ENCODE data around the gene STX7. TPM values are rescaled to one million over a fixed set of nuclear protein-coding genes. Genes with fewer than 3 reads are reported as not detected.

STX7 gene
- total and polyA plus RNA-seq, 8 donors, result 8.6 to 39.3 (median 30.3) TPM

DNA sequence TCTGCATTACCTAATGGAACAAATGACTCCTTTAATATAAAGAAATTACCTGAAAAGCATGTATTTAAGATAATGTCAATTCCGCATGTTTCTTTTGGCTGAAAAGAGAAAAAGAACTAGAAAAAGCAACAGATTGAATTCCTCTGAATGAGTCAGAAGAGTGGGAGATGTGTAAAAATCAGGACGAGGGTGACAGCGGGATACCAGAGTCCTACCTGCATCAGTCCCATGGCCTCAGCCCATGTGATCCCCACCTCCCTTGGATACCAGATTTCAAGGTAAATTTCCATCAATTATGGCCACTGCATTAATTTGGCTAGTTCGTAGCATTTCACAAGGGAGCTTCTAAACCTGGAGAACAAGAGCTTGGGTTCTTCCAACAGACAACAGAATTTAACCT lies 101.6 kb downstream of the STX7 start:
- H3K36me3 ChIP-seq, result no peaks in the 10 kb centered on the region
- no peaks in the 10 kb centered on the region for H3K4me1 ChIP-seq
- no peaks in the 10 kb centered on the region for H3K27me3 ChIP-seq
- peaks cover 0 to 5% (median 0%) of the 10 kb centered on the region in 4 donors for H3K9me3 ChIP-seq
- TF ChIP-seq, protein P1, sequence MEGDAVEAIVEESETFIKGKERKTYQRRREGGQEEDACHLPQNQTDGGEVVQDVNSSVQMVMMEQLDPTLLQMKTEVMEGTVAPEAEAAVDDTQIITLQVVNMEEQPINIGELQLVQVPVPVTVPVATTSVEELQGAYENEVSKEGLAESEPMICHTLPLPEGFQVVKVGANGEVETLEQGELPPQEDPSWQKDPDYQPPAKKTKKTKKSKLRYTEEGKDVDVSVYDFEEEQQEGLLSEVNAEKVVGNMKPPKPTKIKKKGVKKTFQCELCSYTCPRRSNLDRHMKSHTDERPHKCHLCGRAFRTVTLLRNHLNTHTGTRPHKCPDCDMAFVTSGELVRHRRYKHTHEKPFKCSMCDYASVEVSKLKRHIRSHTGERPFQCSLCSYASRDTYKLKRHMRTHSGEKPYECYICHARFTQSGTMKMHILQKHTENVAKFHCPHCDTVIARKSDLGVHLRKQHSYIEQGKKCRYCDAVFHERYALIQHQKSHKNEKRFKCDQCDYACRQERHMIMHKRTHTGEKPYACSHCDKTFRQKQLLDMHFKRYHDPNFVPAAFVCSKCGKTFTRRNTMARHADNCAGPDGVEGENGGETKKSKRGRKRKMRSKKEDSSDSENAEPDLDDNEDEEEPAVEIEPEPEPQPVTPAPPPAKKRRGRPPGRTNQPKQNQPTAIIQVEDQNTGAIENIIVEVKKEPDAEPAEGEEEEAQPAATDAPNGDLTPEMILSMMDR (IDR thresholded peaks at IDR 0.05), result no peak
- no peak for TF ChIP-seq EP300 (IDR thresholded peaks at IDR 0.05)
- TF ChIP-seq POLR2A (IDR thresholded peaks at IDR 0.05), result no peak
- TF ChIP-seq POLR2AphosphoS5 (IDR thresholded peaks at IDR 0.05), result no peak
- no peak for DNase-seq
- no peak overlapping the region for H3K27ac ChIP-seq
- intact Hi-C loops (cut with DNase I; ENCODE audit: low total_unique reads), result no loop called here
- WGBS, 5 donors, result 84 to 90% (median 87%) methylated on average over 4 of the region's 4 CpGs
- no peak overlapping the region for H3K4me3 ChIP-seq

DNA sequence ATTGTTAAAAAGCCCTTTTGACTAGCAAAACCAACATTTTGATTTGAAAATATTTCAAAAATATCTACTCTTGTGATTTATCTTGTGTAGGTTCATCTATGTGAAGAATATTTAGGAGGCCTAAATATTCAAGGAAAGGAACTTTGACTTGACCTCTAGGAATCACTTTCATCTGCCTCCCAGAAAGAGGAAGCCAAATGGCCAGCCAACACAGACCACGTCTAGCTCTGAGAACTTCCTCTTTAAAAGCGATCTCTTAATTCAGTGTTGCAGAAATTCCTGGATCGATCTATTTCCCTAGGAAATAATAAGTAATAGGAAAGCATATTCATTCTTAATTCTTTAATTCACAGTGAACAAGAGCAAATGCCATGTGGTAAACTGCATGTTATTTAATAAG lies 102.1 kb downstream of the STX7 start:
- TF ChIP-seq, protein P1 (IDR thresholded peaks at IDR 0.05), result no peak
- TF ChIP-seq POLR2A (IDR thresholded peaks at IDR 0.05) (no peak), POLR2AphosphoS5 (IDR thresholded peaks at IDR 0.05) (no peak), EP300 (IDR thresholded peaks at IDR 0.05) (no peak)
- no peak overlapping the region for H3K27ac ChIP-seq
- no peaks in the 10 kb centered on the region for H3K27me3 ChIP-seq
- intact Hi-C loops (cut with DNase I; ENCODE audit: low total_unique reads), result no loop called here
- no peaks in the 10 kb centered on the region for H3K36me3 ChIP-seq
- DNase-seq, result no peak
- H3K4me1 ChIP-seq, result no peaks in the 10 kb centered on the region
- WGBS, 5 donors, result 80 to 92% (median 86%) methylated on average over 3 of the region's 3 CpGs
- no peak overlapping the region for H3K4me3 ChIP-seq
- peaks cover 0 to under 1% (median 0%) of the 10 kb centered on the region in 4 donors for H3K9me3 ChIP-seq

DNA sequence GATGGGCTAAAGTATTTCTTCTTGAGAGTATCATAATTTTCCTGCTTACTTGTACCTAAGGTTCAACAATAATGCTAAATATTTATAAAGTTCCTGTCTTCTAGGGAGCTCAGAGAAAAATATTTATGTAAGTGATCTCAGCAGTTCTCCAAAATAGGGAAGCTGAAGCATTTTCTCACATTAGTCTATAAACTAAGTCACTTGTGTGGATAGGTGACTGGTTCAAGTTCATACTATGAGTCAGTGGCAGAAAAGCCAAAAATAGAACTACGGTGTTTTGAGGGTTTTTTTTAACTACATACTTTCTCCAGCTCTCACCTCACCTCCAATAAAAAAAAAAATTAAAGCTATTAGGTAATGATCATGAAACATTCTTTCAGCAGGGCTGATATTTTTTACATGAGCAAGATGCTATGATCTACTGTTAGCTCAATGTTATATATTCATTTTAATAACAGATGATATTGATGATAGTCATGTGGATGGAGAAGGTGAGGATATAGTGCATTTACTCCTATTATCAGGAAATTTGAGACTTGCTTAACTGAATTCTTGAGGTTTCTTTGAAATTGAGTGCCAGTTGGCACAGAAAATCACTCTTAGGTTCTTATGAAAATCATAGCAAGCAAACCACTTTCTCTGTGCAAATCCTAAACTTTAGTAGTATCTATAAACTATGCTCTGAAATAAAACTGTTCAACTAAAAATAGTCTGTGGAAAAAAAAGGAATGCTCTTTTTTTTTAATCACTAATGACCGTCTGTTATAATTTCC lies 107.6 kb downstream of the STX7 start:
- intact Hi-C loops (cut with DNase I; ENCODE audit: low total_unique reads), result no loop called here
- Histone ChIP-seq H3K27me3 (peaks cover 0 to 35% (median 18%) of the 10 kb centered on the region in 3 donors), H3K27ac (no peak overlapping the region), H3K9me3 (no peaks in the 10 kb centered on the region), H3K36me3 (no peaks in the 10 kb centered on the region), H3K4me1 (peaks cover 9 to 16% (median 11%) of the 10 kb centered on the region in 4 donors), H3K4me3 (no peak overlapping the region)
- no peak for DNase-seq
- TF ChIP-seq EP300 (IDR thresholded peaks at IDR 0.05) (no peak), POLR2AphosphoS5 (IDR thresholded peaks at IDR 0.05) (no peak), POLR2A (IDR thresholded peaks at IDR 0.05) (no peak)
- TF ChIP-seq, protein P1 (IDR thresholded peaks at IDR 0.05), result no peak
- 51 to 69% (median 63%) methylated on average over 2 of the region's 2 CpGs for WGBS, 5 donors

DNA sequence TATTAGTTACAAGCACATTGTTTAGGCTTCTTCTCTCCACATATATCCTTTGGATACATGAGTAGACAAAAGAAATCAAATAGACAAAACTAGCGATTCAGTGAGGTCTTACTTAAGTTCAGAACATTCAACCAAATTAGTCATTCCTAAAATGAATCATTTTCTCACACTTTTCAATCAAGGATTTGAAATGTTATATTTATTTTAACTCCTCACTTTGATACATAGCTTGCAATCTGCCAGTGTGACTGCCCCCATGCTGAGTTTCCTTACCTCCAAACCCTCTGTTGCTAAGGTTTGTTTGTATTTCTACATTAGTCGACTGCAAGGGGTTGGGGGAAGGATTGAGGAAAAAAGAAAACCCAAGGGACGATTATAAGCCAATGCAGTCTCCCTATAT lies 108.2 kb downstream of the STX7 start:
- no peak for DNase-seq
- no peaks in the 10 kb centered on the region for H3K9me3 ChIP-seq
- intact Hi-C loops (cut with DNase I; ENCODE audit: low total_unique reads), result no loop called here
- no peak overlapping the region for H3K4me3 ChIP-seq
- peaks cover 9 to 16% (median 12%) of the 10 kb centered on the region in 4 donors for H3K4me1 ChIP-seq
- no peak overlapping the region for H3K27ac ChIP-seq
- peaks cover 0 to 39% (median 20%) of the 10 kb centered on the region in 3 donors for H3K27me3 ChIP-seq
- 29 to 38% (median 34%) methylated on average over 3 of the region's 3 CpGs for whole genome bisulfite sequencing, 5 donors
- H3K36me3 ChIP-seq, result no peaks in the 10 kb centered on the region
- TF ChIP-seq, protein P1 (IDR thresholded peaks at IDR 0.05), result no peak
- no peak for TF ChIP-seq EP300 (IDR thresholded peaks at IDR 0.05)
- TF ChIP-seq POLR2AphosphoS5 (IDR thresholded peaks at IDR 0.05), result no peak
- no peak for TF ChIP-seq POLR2A (IDR thresholded peaks at IDR 0.05)

Data from stomach (tissue), 9 donors.